Measurements from ENCODE around the gene C1orf226. TPM values are rescaled to one million over a fixed set of nuclear protein-coding genes. Genes with fewer than 3 reads are reported as not detected.

The C1orf226 gene
- total and polyA plus RNA-seq, 2 of the 8 experiments (the other 6 are each of a cell fraction or from before 2014, with no cell fraction given) = 8.2 to 18.8 TPM

DNA sequence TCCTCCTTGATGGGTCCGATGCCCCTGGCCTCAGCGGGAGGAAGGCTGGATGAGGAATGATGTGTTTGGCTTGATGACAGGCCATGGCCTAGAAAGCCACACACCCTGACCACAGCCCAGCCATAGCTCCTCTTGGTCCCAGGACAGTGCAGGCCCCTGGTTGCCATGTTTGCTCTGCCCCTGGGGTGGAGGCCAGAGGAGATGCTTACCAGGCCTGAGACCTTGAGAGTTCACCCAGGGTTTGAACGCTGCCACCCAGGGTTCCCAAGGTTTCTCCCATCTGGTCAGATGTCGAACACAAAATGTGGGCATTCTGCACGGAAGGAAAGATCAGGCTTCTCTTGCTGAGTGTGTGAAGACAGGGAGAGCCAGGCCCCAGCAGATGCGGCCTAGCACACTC is 2.6 kb downstream of the C1orf226 start:
- Histone ChIP-seq H3K4ac (replicated peaks; ENCODE audit: insufficient read length, low read depth, low read length) (no peak overlapping the region), H3K23ac (ENCODE audit: insufficient read length) (no peak overlapping the region), H3K14ac (ENCODE audit: insufficient read length) (no peak overlapping the region), H3K9me3 (ENCODE audit: insufficient read depth in 2 of 2, low read depth in 1 of 2, low read length in 1 of 2) (no peaks in the 10 kb centered on the region), H2BK20ac (ENCODE audit: low read length) (no peak overlapping the region), H3K36me3 (ENCODE audit: control insufficient read depth in 2 of 4, insufficient read depth in 4 of 4, low read length in 3 of 4) (peaks cover 0 to 5% (median 2%) of the 10 kb centered on the region in 4 experiments; a peak in 1 of 8 replicates), H3K9ac (replicated peaks in 1 of 4; ENCODE audit: extremely low read depth in 1 of 4, low read depth in 3 of 4, low read length in 3 of 4) (no peak overlapping the region), H3K27me3 (replicated peaks in 1 of 4; ENCODE audit: control insufficient read depth in 3 of 4, extremely low read depth in 1 of 4, insufficient read depth in 3 of 4, low read length in 3 of 4) (no peaks in the 10 kb centered on the region), H3K79me2 (ENCODE audit: control insufficient read depth in 1 of 2, insufficient read depth in 2 of 2, low read length in 2 of 2) (no peaks in the 10 kb centered on the region), H2AFZ (ENCODE audit: low read length) (no peak overlapping the region), H3K4me1 (replicated peaks in 1 of 4; ENCODE audit: control insufficient read depth in 3 of 4, insufficient read depth in 4 of 4, low read length in 3 of 4) (peaks cover 0 to 2% (median 0%) of the 10 kb centered on the region in 4 experiments; a peak in 2 of 7 replicates), H2AK5ac (ENCODE audit: low read depth, low read length) (no peak overlapping the region), H3K79me1 (ENCODE audit: low read depth, low read length) (no peaks in the 10 kb centered on the region), H2BK12ac (ENCODE audit: low read depth, low read length) (no peak overlapping the region), H2BK120ac (replicated peaks; ENCODE audit: low read depth, low read length) (no peak overlapping the region), H4K8ac (ENCODE audit: extremely low read depth, insufficient read depth, low read length) (peak overlapping the region; percentile 51; the same call in 1 of the 2 replicates), H2BK15ac (ENCODE audit: low read length) (no peak overlapping the region), H3K27ac (ENCODE audit: low read depth, low read length) (no peak overlapping the region), H3K4me2 (ENCODE audit: insufficient read depth in 1 of 2, low read depth in 2 of 2, low read length in 2 of 2) (no peak overlapping the region), H3K56ac (replicated peaks; ENCODE audit: insufficient read length, low read depth, low read length) (no peak overlapping the region), H3K18ac (ENCODE audit: extremely low read depth, low read length) (no peak overlapping the region), H3K23me2 (ENCODE audit: low read depth, low read length) (no peaks in the 10 kb centered on the region), H4K91ac (replicated peaks; ENCODE audit: insufficient read length, low read length) (no peak overlapping the region), H2BK5ac (ENCODE audit: low read depth, low read length) (no peak overlapping the region), H4K20me1 (replicated peaks in 1 of 2; ENCODE audit: control insufficient read depth in 1 of 2, insufficient read depth in 2 of 2, low read length in 2 of 2) (no peaks in the 10 kb centered on the region), H3K4me3 (ENCODE audit: extremely low read depth in 1 of 4, insufficient read depth in 2 of 4, low read depth in 3 of 4, low read length in 4 of 4) (no peak overlapping the region), H4K5ac (ENCODE audit: insufficient read length, low read depth, low read length) (no peak overlapping the region)
- no peak for DNase-seq (ENCODE audit: low read depth in 1 of 2, low spot score in 2 of 2)
- 98% methylated on average over 4 of the region's 6 CpGs; no CpG with 5 or more reads in 1 of the 2 experiments for WGBS, 2 experiments (ENCODE audit: extremely low coverage in 1 of 2, insufficient coverage in 1 of 2, insufficient read length in 1 of 2, insufficient replicate concordance in 2 of 2, low coverage in 1 of 2, low lambda C conversion rate in 2 of 2, missing lambda C conversion rate in 1 of 2)
- FAIRE-seq = no peak
- CTCF ChIA-PET (ENCODE audit: partially characterized antibody) = interaction anchor here (0.7 to 8.1 kb wide), 4 partner anchors 20 to 328 kb away, joined by 3 to 44 read pairs (median 4); no protein-coding TSS in a partner anchor
- TF ChIP-seq BCL11A (IDR thresholded peaks at IDR 0.05; ENCODE audit: low read depth in 2 of 2, low read length in 2 of 2) (no peak), NANOG (IDR thresholded peaks at IDR 0.05; ENCODE audit: insufficient read depth, low read depth, low read length, poor library complexity, severe bottlenecking) (no peak), ASH2L (IDR thresholded peaks at IDR 0.05; ENCODE audit: low read length) (no peak), JUND (IDR thresholded peaks at IDR 0.05; ENCODE audit: low read length) (no peak), CTBP2 (IDR thresholded peaks at IDR 0.05; ENCODE audit: borderline replicate concordance, insufficient read depth, insufficient read length, low read length) (no peak)
- POLR2A ChIA-PET (ENCODE audit: partially characterized antibody) = no interaction called here

Data from H1 (cell line).